B cell (primary cell): ENCODE measurements around the gene MFSD12. TPM values are rescaled to one million over a fixed set of nuclear protein-coding genes. Genes with fewer than 3 reads are reported as not detected.
A peak's percentile ranks its signal among the peaks of the same experiment; 100 is the strongest.

Source experiments
- ATAC-seq: fragments of 200-7000 bp; cut with Tn5 transposase; one replicate; pipeline ENCODE4 v1.10.0; 2021; ENCODE audit warnings: low read depth, mild to moderate bottlenecking, moderate number of reproducible peaks, moderate library complexity
- CTCF ChIA-PET: fragments of 350-600 bp; sonication (Branson Sonifier 250); formaldehyde crosslinking; loops from one replicate; lab custom pipeline; 2021; ENCODE audit warnings: antibody characterized with exemption, inconsistent platforms; lab: Charles Lee
- POLR2A ChIA-PET: fragments of 350-600 bp; sonication (Branson Sonifier 250); formaldehyde crosslinking; loops from one replicate; lab custom pipeline; 2021; ENCODE audit warnings: antibody characterized with exemption; lab: Charles Lee
- DNase-seq: peaks from one replicate; pipeline ENCODE4 v3.0.0; 2013
- H2AFZ ChIP-seq: 2 replicates; pipeline ENCODE4 v1.6.1; 2012; ENCODE audit warnings: mild to moderate bottlenecking, low read depth, low read length; ENCODE audit not compliant: insufficient read depth, poor library complexity, severe bottlenecking
- H3K27ac ChIP-seq, 2 donors: 1 replicate in 1 of 2; 2 replicates in 1 of 2; pipeline ENCODE4 v1.5.1; 2012 to 2013; ENCODE audit warnings: low read length in 2 of 2, mild to moderate bottlenecking in 2 of 2, moderate library complexity in 1 of 2
- H3K27me3 ChIP-seq, 4 experiments: fragments of 200-600 bp in 1 of 4; sonication (generic) in 1 of 4; replicated peaks in 1 of 4; 1 replicate in 2 of 4; 2 replicates in 2 of 4; pipeline versions ENCODE4 v1.6.1 to v1.7.0; 2013 to 2016; ENCODE audit warnings: low read length in 3 of 4, mild to moderate bottlenecking in 2 of 4, mixed read lengths in 1 of 4, moderate library complexity in 1 of 4; ENCODE audit not compliant: insufficient read depth in 4 of 4, control insufficient read depth in 3 of 4; ENCODE audit errors: control extremely low read depth in 1 of 4
- H3K36me3 ChIP-seq, 2 experiments: replicated peaks in 1 of 2; 1 replicate in 1 of 2; 2 replicates in 1 of 2; pipeline versions ENCODE4 v1.6.1 to v1.7.1; 2013; ENCODE audit warnings: low read length in 1 of 2; ENCODE audit not compliant: insufficient read depth in 2 of 2, control insufficient read depth in 1 of 2; ENCODE audit errors: control extremely low read depth in 1 of 2, extremely low read depth in 1 of 2
- H3K4me1 ChIP-seq, 2 donors: fragments of 200-600 bp in 1 of 2; sonication (generic) in 1 of 2; 1 replicate in 1 of 2; 2 replicates in 1 of 2; pipeline versions ENCODE4 v1.5.1 to v1.6.1; 2013 to 2017; ENCODE audit warnings: low read length in 2 of 2; ENCODE audit not compliant: control insufficient read depth in 2 of 2, insufficient read depth in 2 of 2
- H3K4me2 ChIP-seq: replicated peaks from 2 replicates; pipeline ENCODE3; 2012; ENCODE audit warnings: mild to moderate bottlenecking, low read depth, low read length; ENCODE audit not compliant: poor library complexity, severe bottlenecking
- H3K4me3 ChIP-seq, 5 experiments: fragments of 200-600 bp in 1 of 5; sonication (generic) in 1 of 5; 1 replicate in 3 of 5; 2 replicates in 2 of 5; pipeline versions ENCODE4 v1.5.1 to v1.7.0; 2011 to 2016; ENCODE audit warnings: low read length in 4 of 5, mild to moderate bottlenecking in 4 of 5, low read depth in 2 of 5, control low read depth in 1 of 5, moderate library complexity in 1 of 5; ENCODE audit not compliant: insufficient read depth in 1 of 5; ENCODE audit errors: control extremely low read depth in 1 of 5, extremely low read depth in 1 of 5
- H3K79me2 ChIP-seq: fragments of 200-600 bp; sonication (generic); one replicate; pipeline ENCODE4 v1.6.0; 2016; ENCODE audit warnings: low read length; ENCODE audit not compliant: control insufficient read depth, insufficient read depth
- H3K9ac ChIP-seq: fragments of 200-600 bp; sonication (generic); 2 replicates; pipeline ENCODE4 v1.6.1; 2017; ENCODE audit warnings: mild to moderate bottlenecking, low read length, moderate library complexity
- H3K9me3 ChIP-seq, 3 donors: one replicate each; pipeline versions ENCODE4 v1.6.1 to v1.7.1; 2013; ENCODE audit warnings: low read length in 2 of 3; ENCODE audit not compliant: control insufficient read depth in 2 of 3, insufficient read depth in 1 of 3; ENCODE audit errors: control extremely low read depth in 1 of 3
- H4K20me1 ChIP-seq: 2 replicates; pipeline ENCODE4 v1.6.0; 2012; ENCODE audit warnings: mild to moderate bottlenecking, low read length; ENCODE audit not compliant: insufficient read depth, control insufficient read depth, poor library complexity, severe bottlenecking
- H3K27ac Mint-ChIP-seq: one replicate; pipeline ENCODE4 v1.8.0; 2021; ENCODE audit warnings: mixed read lengths
- H3K27me3 Mint-ChIP-seq: one replicate; pipeline ENCODE4 v1.8.0; 2021; ENCODE audit warnings: mixed read lengths
- H3K4me1 Mint-ChIP-seq: one replicate; pipeline ENCODE4 v1.8.0; 2021; ENCODE audit warnings: mixed read lengths
- H3K4me3 Mint-ChIP-seq: one replicate; pipeline ENCODE4 v1.8.0; 2021; ENCODE audit warnings: mixed read lengths
- H3K9me3 Mint-ChIP-seq: one replicate; pipeline ENCODE4 v1.8.0; 2022; ENCODE audit warnings: mixed read lengths; ENCODE audit not compliant: insufficient read depth
- EZH2 ChIP-seq: IDR thresholded peaks from 2 replicates; pipeline ENCODE4 v1.6.1; 2012; ENCODE audit warnings: borderline replicate concordance, low read depth, mild to moderate bottlenecking, moderate library complexity, low read length; ENCODE audit not compliant: insufficient read depth, poor library complexity, severe bottlenecking
- WGBS: methylation state at CpG from one replicate; pipeline ENCODE4 v1.1.5; 2013; ENCODE audit warnings: missing lambda C conversion rate; ENCODE audit not compliant: insufficient coverage; 5-methylcytosine and 5-hydroxymethylcytosine counted together
- intact Hi-C: fragments of 100-400 bp; cut with micrococcal nuclease; formaldehyde crosslinking; loops from one replicate; pipeline ENCODE4 v1.10.0; 2022
- polyA plus RNA-seq: library from polyadenylated mRNA; depleted of rRNA; stranded (reverse); fragments of >200 nt; gene quantifications from 2 replicates; pipeline ENCODE4 v1.2.3, GENCODE V29; 2012
- total RNA-seq, 2 donors: library from RNA; stranded (reverse); fragments of 120-200 nt in 1 of 2; gene quantifications; 1 replicate in 1 of 2; 2 replicates in 1 of 2; pipeline versions ENCODE4 v1.2.3 to v1.2.4, GENCODE V29; 2013 to 2022
- TF ChIP-seq, protein P1 (sequence below): fragments of 200-600 bp; IDR thresholded peaks from one replicate; pipeline ENCODE4 v1.8.0; 2022; ENCODE audit warnings: antibody characterized with exemption, mild to moderate bottlenecking

Gene MFSD12
- total and polyA plus RNA-seq, 2 donors (not counting 1 experiment from before 2014, with no cell fraction given): 100 to 154 TPM

DNA sequence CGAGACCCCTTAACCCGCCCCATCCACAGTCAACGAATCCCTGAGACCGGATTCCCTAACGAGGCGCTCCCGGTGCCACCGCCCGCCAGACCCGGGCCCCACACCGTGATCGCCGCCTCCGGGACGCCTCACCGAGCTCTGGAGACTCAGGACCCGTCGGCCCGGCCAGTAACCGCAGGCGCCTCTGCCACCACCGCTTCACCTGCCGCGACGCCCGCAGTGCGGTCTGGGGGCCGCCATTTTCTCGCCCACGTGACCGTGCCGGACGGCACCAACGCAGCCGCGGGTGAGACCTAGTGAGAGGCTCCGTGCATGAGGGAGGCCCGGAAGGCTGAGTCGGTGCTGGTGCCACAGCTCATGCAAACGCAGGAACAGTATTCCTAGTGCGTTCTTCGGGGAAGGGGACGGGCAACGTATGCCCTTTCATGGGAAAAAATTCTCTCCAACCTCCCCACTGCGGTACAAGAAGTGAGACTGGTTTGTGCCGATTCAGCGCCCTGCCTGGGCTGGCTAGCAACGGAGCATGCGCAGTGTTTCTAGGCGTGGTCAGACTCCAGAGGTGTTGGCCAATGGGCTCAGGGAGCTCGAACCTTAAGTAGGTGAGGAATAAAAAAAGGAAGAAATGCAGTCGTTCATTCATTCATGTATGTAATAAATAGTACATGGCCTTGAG, 56.8 kb downstream of the MFSD12 start, which contains the start of gene DOHH:
Gene DOHH (minus strand): TSS at position 246 of the 673 bp plus-strand sequence. CDS start 3,860 bp downstream, outside the sequence.
- peak within 1 kb of the TSS; percentile 93 for H3K4me3 Mint-ChIP-seq
- TF ChIP-seq, protein P1, sequence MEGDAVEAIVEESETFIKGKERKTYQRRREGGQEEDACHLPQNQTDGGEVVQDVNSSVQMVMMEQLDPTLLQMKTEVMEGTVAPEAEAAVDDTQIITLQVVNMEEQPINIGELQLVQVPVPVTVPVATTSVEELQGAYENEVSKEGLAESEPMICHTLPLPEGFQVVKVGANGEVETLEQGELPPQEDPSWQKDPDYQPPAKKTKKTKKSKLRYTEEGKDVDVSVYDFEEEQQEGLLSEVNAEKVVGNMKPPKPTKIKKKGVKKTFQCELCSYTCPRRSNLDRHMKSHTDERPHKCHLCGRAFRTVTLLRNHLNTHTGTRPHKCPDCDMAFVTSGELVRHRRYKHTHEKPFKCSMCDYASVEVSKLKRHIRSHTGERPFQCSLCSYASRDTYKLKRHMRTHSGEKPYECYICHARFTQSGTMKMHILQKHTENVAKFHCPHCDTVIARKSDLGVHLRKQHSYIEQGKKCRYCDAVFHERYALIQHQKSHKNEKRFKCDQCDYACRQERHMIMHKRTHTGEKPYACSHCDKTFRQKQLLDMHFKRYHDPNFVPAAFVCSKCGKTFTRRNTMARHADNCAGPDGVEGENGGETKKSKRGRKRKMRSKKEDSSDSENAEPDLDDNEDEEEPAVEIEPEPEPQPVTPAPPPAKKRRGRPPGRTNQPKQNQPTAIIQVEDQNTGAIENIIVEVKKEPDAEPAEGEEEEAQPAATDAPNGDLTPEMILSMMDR: no peak
- no peak for TF ChIP-seq EZH2
- H3K79me2 ChIP-seq: peaks cover 41% of the 10 kb centered on the region

More for the DNA sequence above, 56.8 kb downstream of the MFSD12 start, which contains the start of gene DOHH:
- peak; percentile 99 for DNase-seq
- Histone ChIP-seq H4K20me1 (no peaks in the 10 kb centered on the region), H3K9ac (peak within 1 kb of the TSS; percentile 84), H3K4me3 (peak within 1 kb of the TSS; percentile 84 to 95 (median 89)), H2AFZ (peak within 1 kb of the TSS; percentile 86), H3K36me3 (peaks cover 0 to 10% of the 10 kb centered on the region in 2 experiments), H3K27ac (peak within 1 kb of the TSS; percentile 93 to 96), H3K9me3 (no peaks in the 10 kb centered on the region), H3K4me2 (peak within 1 kb of the TSS; percentile 88), H3K4me1 (peaks cover 10 to 21% of the 10 kb centered on the region in 2 donors), H3K27me3 (no peaks in the 10 kb centered on the region)
- Mint-ChIP-seq H3K9me3 (no peaks in the 10 kb centered on the region), H3K27ac (peak within 1 kb of the TSS; percentile 95), H3K4me1 (peaks cover 24% of the 10 kb centered on the region), H3K27me3 (no peaks in the 10 kb centered on the region)
- intact Hi-C loops: loop anchor here (1.0 to 10.0 kb wide), 4 partner anchors 65 to 974 kb away; partner anchors contain the start of genes CACTIN, HDGFL2 and NCLN
- CTCF ChIA-PET: interaction anchor here (0.6 to 1.2 kb wide), 3 partner anchors 66 to 550 kb away, joined by 3 to 6 read pairs (median 5); no protein-coding TSS in a partner anchor
- 0% methylated on average over 44 of the region's 52 CpGs for WGBS
- POLR2A ChIA-PET: interaction anchor here (0.6 to 1.5 kb wide), 3 partner anchors 15 to 1895 kb away, joined by 4 to 8 read pairs (median 6); partner anchors contain the start of genes MRPL54 and UQCR11
- peak; percentile 90 for ATAC-seq
